Inferior parietal cortex (tissue), 1 donor: ENCODE results near the gene ZNF629.

Experiments used
- DNase-seq: peaks from one replicate; pipeline ENCODE4 v3.0.0-alpha.2; 2016; ENCODE audit errors: extremely low spot score

ZNF629 gene

DNA sequence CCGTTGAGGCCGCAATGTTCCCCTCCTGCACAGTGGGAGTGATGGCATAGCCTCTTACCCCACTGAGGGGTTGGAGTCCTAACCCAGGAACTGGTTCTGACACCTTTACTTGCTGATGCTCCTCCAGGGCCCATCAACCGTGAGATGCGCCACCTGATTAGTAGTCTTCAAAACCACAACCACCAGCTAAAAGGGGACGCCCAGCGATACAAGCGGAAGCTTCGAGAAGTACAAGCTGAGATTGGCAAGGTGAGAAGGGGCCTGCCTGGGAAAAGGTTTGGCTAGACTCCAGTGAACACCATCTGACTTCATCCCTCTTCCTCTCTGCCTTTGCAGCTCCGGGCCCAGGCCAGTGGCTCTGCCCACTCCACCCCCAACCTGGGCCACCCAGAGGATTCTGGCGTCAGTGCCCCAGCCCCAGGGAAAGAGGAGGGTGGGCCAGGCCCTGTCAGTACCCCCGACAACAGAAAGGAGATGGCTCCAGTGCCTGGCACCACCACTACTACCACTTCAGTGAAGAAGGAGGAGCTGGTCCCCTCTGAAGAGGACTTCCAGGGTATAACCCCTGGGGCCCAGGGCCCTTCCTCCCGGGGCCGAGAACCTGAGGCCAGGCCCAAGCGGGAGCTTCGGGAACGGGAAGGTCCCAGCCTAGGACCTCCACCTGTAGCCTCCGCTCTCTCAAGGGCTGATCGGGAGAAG is 19.1 kb downstream of the ZNF629 start:
- DNase-seq: no peak

- no peak for DNase-seq
Observed at GRCh38 chr16:30766933-30767284, 20.1 kb downstream of the ZNF629 start.

DNA sequence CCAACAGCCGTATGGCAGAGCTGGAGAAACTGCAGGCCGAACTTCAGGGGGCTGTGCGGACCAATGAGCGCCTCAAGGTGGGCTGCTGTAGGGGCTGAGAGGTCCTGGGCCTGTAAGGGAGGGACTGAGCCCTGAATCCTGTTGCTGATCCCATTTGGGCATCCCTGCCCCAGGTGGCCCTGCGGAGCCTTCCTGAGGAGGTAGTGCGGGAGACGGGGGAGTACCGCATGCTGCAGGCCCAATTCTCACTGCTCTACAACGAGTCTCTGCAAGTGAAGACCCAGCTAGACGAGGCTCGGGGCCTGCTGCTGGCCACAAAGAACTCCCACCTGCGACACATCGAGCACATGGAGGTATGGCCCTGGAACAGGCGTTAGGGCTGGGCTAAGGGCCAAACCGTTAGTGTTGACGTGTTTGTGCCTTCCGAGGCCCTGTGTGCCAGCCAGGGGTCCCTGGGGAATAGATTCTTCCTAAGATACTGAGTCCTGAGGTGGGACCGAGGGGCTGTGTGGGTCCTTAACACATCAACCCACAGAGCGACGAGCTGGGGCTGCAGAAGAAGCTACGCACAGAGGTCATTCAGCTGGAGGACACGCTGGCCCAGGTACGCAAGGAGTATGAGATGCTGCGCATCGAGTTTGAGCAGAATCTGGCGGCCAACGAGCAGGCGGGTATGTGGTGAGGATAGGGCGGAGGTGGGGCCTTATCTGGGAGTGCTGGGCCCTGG is 20.6 kb downstream of the ZNF629 start:
- no peak for DNase-seq

GRCh38 chr16:30764816-30765465 is 22.1 kb downstream of the ZNF629 start:
- no peak for DNase-seq

DNA sequence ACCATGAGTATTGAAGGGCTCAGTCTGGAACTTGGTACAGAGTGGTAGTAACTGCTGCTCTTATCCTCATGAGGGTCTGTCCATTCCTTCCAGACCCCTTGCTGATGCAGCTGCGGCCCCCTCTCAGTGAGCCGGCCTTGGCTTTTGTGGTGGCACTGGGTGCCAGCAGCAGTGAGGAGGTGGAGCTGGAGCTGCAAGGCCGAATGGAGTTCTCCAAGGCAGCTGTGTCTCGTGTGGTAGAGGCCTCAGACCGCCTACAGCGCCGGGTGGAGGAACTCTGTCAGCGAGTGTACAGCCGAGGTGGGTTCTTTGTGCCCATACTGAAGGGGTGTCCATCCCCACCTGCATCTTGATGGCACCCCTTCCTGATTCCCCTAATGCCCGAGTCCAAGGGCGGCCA is 22.9 kb downstream of the ZNF629 start:
- no peak for DNase-seq

DNA sequence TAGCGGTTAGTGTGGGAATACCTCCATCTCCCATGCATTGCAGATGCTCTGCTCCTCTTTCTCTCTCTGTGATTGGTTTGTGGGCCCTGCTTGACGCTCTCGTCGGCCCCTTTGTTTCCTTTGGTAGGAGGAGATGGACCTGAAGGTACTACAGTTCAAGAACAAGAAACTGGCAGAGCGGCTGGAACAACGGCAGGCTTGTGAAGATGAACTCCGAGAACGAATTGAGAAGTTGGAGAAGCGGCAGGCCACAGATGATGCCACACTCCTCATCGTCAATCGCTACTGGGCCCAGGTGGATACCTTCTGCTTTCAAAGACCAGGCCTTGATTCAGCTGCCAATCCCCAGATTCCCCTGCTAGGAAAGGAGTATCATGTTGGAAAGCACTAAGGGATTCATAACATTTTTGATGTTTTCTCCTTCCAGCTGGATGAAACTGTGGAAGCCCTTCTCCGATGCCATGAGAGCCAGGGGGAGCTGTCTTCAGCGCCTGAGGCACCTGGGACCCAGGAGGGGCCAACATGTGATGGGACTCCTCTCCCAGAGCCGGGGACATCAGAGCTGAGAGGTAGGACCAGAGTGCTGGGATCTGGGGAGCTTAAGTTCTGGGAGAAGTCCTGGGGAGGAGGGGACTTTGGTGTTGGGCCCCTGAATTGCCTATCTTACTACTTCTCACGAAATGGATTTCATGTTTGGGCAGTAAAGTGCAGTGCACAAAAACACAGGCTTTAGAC is 23.8 kb downstream of the ZNF629 start:
- DNase-seq: no peak

- peak; percentile 98 for DNase-seq
Observed at GRCh38 chr16:30761928-30762902, 24.8 kb downstream of the ZNF629 start, which contains the start of the genes CFAP119 and RNF40. Gene CFAP119, minus strand, starts transcription at chr16:30762062. Its CDS starts 314 bp downstream, at chr16:30761748. Gene RNF40, plus strand, starts transcription at chr16:30762322. Its CDS starts 224 bp downstream, at chr16:30762546.

- no peak for DNase-seq
Observed at GRCh38 chr16:30761427-30761927, 25.5 kb downstream of the ZNF629 start.

GRCh38 chr16:30760577-30761426 is 26.2 kb downstream of the ZNF629 start:
- no peak for DNase-seq

DNA sequence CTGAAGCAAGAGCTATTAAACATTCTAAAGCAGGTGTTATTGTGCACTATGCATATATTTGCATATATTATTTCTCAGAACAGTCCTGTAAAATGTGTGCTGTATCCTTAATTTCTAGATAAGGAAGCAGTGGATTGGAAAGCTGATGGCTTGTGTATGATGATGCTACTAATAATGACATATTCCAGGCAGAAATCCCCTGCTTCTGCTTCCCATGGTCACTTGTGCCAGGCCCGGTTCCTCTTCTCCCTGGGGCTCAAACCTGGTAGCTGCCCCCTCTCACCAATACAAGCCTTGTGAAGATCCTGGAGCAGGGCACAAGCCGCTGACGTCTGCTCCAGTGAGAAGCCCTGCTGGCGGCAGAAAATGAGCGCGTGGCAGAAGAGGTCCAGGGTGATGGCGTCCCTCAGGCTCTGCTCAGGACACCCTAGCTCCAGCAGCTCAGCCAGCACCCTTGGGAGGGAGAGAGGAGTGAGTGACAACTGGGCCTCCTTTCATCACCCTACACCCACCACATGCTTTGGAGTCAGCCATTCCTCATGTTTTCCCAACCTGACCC is 26.9 kb downstream of the ZNF629 start:
- DNase-seq: no peak

DNA sequence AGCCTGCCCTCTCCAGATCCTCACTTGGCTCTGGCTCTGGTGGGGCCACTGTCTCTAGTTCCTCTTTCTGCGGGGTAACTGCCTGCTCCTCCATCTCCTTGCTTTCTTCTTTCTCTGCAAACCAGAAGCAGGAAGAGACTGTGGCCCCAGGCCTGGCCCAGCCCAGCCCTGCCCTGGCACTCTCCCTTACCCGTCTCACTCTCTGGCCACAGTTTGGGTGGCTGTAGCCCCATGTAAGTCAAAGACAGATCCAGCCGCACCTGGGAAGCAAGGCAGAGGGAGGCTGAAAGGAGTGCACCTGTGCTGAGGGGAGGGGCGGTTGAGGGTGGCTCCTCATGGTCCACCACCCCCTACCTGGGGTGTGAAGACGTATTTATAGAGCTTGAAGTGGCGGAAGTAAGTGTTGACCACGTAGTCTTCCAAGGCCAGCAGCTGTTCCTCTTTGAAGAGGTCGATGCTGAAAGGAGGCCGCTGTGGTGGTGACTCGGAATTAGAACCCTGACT is 28.0 kb downstream of the ZNF629 start:
- DNase-seq: no peak

DNA sequence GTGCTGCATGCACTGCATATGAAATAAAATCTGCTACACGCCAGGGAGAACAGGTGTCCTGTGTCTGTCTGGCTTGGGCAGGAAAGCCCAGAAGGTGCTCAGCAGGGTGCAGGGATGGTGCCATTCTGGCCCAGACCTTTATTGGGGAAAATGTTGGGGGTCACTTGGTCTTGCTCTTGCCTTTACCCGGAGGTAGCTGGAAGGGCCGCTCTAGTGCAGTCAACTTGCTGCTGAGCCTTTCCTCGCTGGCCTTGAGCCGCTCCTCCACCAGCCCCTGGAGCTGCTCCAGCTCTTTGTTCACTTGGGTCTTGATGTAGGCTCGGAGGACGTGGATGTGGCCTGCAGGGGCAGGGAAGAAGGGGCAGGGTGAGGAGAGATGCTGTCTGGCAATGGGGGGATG is 29.7 kb downstream of the ZNF629 start:
- DNase-seq: no peak

- DNase-seq: no peak
Observed at GRCh38 chr16:30756781-30757100, 30.3 kb downstream of the ZNF629 start.

- no peak for DNase-seq
Observed at GRCh38 chr16:30755955-30756780, 30.8 kb downstream of the ZNF629 start.

DNA sequence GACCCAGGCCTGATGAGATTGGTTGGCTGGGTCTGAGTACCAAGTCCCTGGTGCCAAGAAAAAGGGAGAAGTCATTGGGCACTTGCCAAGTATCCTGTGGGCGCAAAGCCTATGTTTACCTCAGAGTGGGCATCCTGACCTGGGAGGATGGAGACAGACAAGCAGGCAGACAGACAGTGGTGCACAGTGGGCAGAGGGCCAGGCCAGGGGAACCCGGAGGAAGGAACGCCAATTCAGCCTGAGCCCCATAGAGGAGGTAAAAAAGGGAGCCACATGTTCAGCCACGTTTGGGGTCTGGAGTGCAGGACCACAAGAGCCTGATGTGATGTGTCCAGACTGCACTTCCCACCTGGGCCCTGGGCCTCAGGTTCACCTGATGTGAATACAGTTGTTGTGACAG is 33.4 kb downstream of the ZNF629 start:
- no peak for DNase-seq

GRCh38 chr16:30750876-30751465 is 36.0 kb downstream of the ZNF629 start:
- no peak for DNase-seq

GRCh38 chr16:30750201-30750600 is 36.8 kb downstream of the ZNF629 start:
- no peak for DNase-seq
